HCT116 (cell line): Measurements from ENCODE around the gene TCERG1L. TPM values are rescaled to one million over a fixed set of nuclear protein-coding genes. Genes with fewer than 3 reads are reported as not detected.

Experiments
- ATAC-seq: fragments of 200-7000 bp; cut with Tn5 transposase; 2 replicates; pipeline ENCODE4 v1.9.1; 2020; ENCODE audit warnings: mild to moderate bottlenecking, moderate library complexity
- BruUV-seq: library from RNA; stranded (reverse); fragments of 400-500 nt; replicated peaks from 2 replicates; lab custom pipeline; 2021; lab: Mats Ljungman, UMichigan
- CTCF ChIA-PET: fragments of 300-600 bp; sonication (Branson Sonifier 250); formaldehyde crosslinking; loops from one replicate; lab custom pipeline; 2021; ENCODE audit warnings: antibody characterized with exemption; lab: Charles Lee
- POLR2A ChIA-PET: fragments of 300-600, 350-600 bp; sonication (Branson Sonifier 250); formaldehyde crosslinking; loops from one replicate; lab custom pipeline; 2021; ENCODE audit warnings: antibody characterized with exemption; lab: Charles Lee
- RAD21 ChIA-PET, 2 experiments: fragments of 300-600 bp; sonication (Branson Sonifier 250); formaldehyde crosslinking; loops; one replicate each; lab custom pipeline; 2023; ENCODE audit warnings: low total read pairs in 2 of 2; ENCODE audit not compliant: uncharacterized antibody in 2 of 2, unreplicated experiment in 2 of 2, low non-redundant PET in 1 of 2; lab: Charles Lee
- DNase-seq: peaks from one replicate; pipeline ENCODE4 v3.0.0-alpha.2; 2010; ENCODE audit warnings: low read depth, low spot score
- H2AFZ ChIP-seq: fragments of 200-600 bp; shearing (Covaris generic), sonication (generic); 2 replicates; pipeline ENCODE4 v1.6.1; 2017; ENCODE audit warnings: low read depth, mixed run types, mixed read lengths, antibody characterized with exemption, low read length; ENCODE audit not compliant: poor library complexity, severe bottlenecking
- H3K27ac ChIP-seq: 2 replicates; pipeline ENCODE4 v1.5.1; 2012; ENCODE audit warnings: low read depth, low read length
- H3K27me3 ChIP-seq: fragments of 200-600 bp; sonication (generic); 2 replicates; pipeline ENCODE4 v1.6.1; 2016; ENCODE audit warnings: mixed run types, low read length, mixed read lengths; ENCODE audit not compliant: insufficient read depth
- H3K36me3 ChIP-seq, 2 experiments: fragments of 200-500 bp in 1 of 2; fragments of 200-600 bp in 1 of 2; sonication (Bioruptor generic) in 1 of 2; sonication (generic) in 1 of 2; 2 replicates each; pipeline versions ENCODE4 v1.5.1 to v1.6.1; 2014 to 2016; ENCODE audit warnings: low read length in 2 of 2, inconsistent platforms in 1 of 2, mixed read lengths in 1 of 2, mixed run types in 1 of 2; ENCODE audit not compliant: insufficient read depth in 2 of 2, control insufficient read depth in 1 of 2
- H3K4me1 ChIP-seq, 2 experiments: fragments of 200-600 bp in 1 of 2; sonication (generic) in 1 of 2; 2 replicates each; pipeline versions ENCODE4 v1.5.1 to v1.6.1; 2012 to 2017; ENCODE audit warnings: low read length in 2 of 2, inconsistent platforms in 1 of 2, mild to moderate bottlenecking in 1 of 2, mixed read lengths in 1 of 2, mixed run types in 1 of 2, moderate library complexity in 1 of 2; ENCODE audit not compliant: insufficient read depth in 2 of 2, control insufficient read depth in 1 of 2
- H3K4me2 ChIP-seq: fragments of 200-600 bp; sonication (generic); 2 replicates; pipeline ENCODE4 v1.6.1; 2017; ENCODE audit warnings: mixed run types, low read length, mixed read lengths
- H3K4me3 ChIP-seq, 2 experiments: fragments of 200-600 bp in 1 of 2; sonication (generic) in 1 of 2; replicated peaks in 1 of 2; 2 replicates each; pipeline ENCODE4 v1.5.1; 2011 to 2016; ENCODE audit warnings: low read length in 2 of 2, control low read depth in 1 of 2, low read depth in 1 of 2, mild to moderate bottlenecking in 1 of 2, mixed read lengths in 1 of 2, mixed run types in 1 of 2
- H3K79me2 ChIP-seq: fragments of 200-600 bp; sonication (generic); 2 replicates; pipeline ENCODE4 v1.6.1; 2017; ENCODE audit warnings: mild to moderate bottlenecking, mixed run types, low read length, moderate library complexity, mixed read lengths; ENCODE audit not compliant: insufficient read depth
- H3K9ac ChIP-seq: fragments of 200-600 bp; sonication (generic); 2 replicates; pipeline ENCODE4 v1.6.1; 2016; ENCODE audit warnings: low read length, mixed read lengths
- H3K9me2 ChIP-seq: fragments of 200-600 bp; sonication (generic), shearing (Covaris generic); 2 replicates; pipeline ENCODE4 v1.6.1; 2017; ENCODE audit warnings: mixed run types, mild to moderate bottlenecking, moderate library complexity; ENCODE audit not compliant: insufficient read depth
- H3K9me3 ChIP-seq, 2 experiments: fragments of 200-500 bp in 1 of 2; fragments of 200-600 bp in 1 of 2; sonication (Bioruptor generic) in 1 of 2; sonication (generic) in 1 of 2; 2 replicates each; pipeline ENCODE4 v1.6.1; 2014 to 2017; ENCODE audit warnings: low read length in 2 of 2, mixed read lengths in 2 of 2, inconsistent platforms in 1 of 2, low read depth in 1 of 2, mild to moderate bottlenecking in 1 of 2, mixed run types in 1 of 2, moderate library complexity in 1 of 2; ENCODE audit not compliant: control insufficient read depth in 1 of 2, insufficient read depth in 1 of 2
- H4K20me1 ChIP-seq: fragments of 200-600 bp; sonication (generic), shearing (Covaris generic); 2 replicates; pipeline ENCODE4 v1.6.1; 2017; ENCODE audit warnings: mixed run types, mild to moderate bottlenecking, moderate library complexity; ENCODE audit not compliant: insufficient read depth
- CBX3 ChIP-seq: IDR thresholded peaks from 2 replicates; pipeline ENCODE4 v1.6.1; 2012; ENCODE audit warnings: low read depth
- EGR1 ChIP-seq: IDR thresholded peaks from 2 replicates; pipeline ENCODE4 v1.6.1; 2012; ENCODE audit warnings: low read depth
- ELF1 ChIP-seq: IDR thresholded peaks from 2 replicates; pipeline ENCODE4 v1.6.1; 2012; ENCODE audit warnings: low read depth, borderline replicate concordance
- EZH2phosphoT487 ChIP-seq: fragments of 200-600 bp; IDR thresholded peaks from 2 replicates; pipeline ENCODE4 v1.6.1; 2018; ENCODE audit warnings: antibody characterized with exemption, borderline replicate concordance
- JUND ChIP-seq: IDR thresholded peaks from 2 replicates; pipeline ENCODE4 v1.6.1; 2012
- RAD21 ChIP-seq: IDR thresholded peaks from 2 replicates; pipeline ENCODE4 v1.6.1; 2012; ENCODE audit warnings: low read depth, mild to moderate bottlenecking
- TCF7L2 ChIP-seq: IDR thresholded peaks from 2 replicates; pipeline ENCODE4 v1.7.0; 2011; ENCODE audit warnings: borderline replicate concordance, inconsistent platforms; ENCODE audit not compliant: insufficient read depth, insufficient read length; ENCODE audit errors: extremely low read depth
- ZFX ChIP-seq: fragments of 450-650 bp; IDR thresholded peaks from 2 replicates; pipeline ENCODE4 v1.6.1; 2017
- intact Hi-C: fragments of 100-400 bp; cut with micrococcal nuclease; formaldehyde crosslinking; loops from 2 replicates; pipeline ENCODE4 v1.10.0; 2022
- total RNA-seq: library from RNA; stranded (reverse); gene quantifications from one replicate; pipeline ENCODE4 v1.2.1, GENCODE V29; 2021; ENCODE audit not compliant: unreplicated experiment
- TF ChIP-seq, protein P1 (sequence below): IDR thresholded peaks from 2 replicates; pipeline ENCODE4 v1.6.1; 2012; ENCODE audit warnings: low read depth
- TF ChIP-seq, protein P2 (sequence below), 3 experiments: fragments of 200-600 bp in 1 of 3; sonication (generic) in 1 of 3; IDR thresholded peaks in 2 of 3; conservative IDR thresholded peaks in 1 of 3; 2 replicates each; pipeline ENCODE4 v1.5.1; 2012 to 2017; ENCODE audit warnings: low read depth in 2 of 3, low read length in 2 of 3, antibody characterized with exemption in 1 of 3, borderline replicate concordance in 1 of 3, control low read depth in 1 of 3, mild to moderate bottlenecking in 1 of 3, mixed read lengths in 1 of 3, mixed run types in 1 of 3, moderate library complexity in 1 of 3; ENCODE audit not compliant: insufficient read depth in 1 of 3
- TF ChIP-seq, protein P3 (sequence below): IDR thresholded peaks from 2 replicates; pipeline ENCODE4 v1.6.1; 2011; ENCODE audit warnings: mild to moderate bottlenecking, low read length, moderate library complexity; ENCODE audit not compliant: insufficient replicate concordance; ENCODE audit errors: extremely low read depth
- TF ChIP-seq, protein P4 (sequence below): IDR thresholded peaks from 2 replicates; pipeline ENCODE4 v1.6.1; 2012

TCERG1L gene
- total RNA-seq, 1 experiment from 2014 or later = not detected

DNA sequence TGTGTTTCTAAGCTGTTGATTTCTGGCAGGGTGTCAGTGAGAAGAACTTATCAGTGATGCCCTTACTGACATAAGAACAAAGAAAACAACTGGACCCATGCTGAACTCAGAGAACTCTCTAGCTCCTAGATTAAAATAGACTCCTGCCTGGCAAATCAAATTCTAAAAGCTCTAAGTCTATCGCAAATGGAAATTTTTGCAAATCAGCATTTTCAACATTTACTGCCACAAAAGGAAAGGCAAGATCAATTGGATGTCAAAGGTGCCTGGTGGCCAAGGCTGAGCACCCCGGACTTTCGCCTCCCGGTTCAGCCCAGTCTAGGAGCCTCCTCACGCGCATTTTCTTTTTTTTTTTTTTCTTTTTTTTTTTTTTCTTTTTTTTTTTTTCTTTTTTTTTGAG lies 251.6 kb downstream of the TCERG1L start:
- no peak overlapping the region for H3K9ac ChIP-seq
- ATAC-seq = no peak
- H3K4me3 ChIP-seq = no peak overlapping the region
- no peak overlapping the region for H2AFZ ChIP-seq
- H3K4me1 ChIP-seq = no peaks in the 10 kb centered on the region
- POLR2A ChIA-PET = no interaction called here
- no peaks in the 10 kb centered on the region for H3K9me2 ChIP-seq
- BruUV-seq = no TSS peak
- no peaks in the 10 kb centered on the region for H3K36me3 ChIP-seq
- CTCF ChIA-PET = no interaction called here
- H3K27ac ChIP-seq = no peak overlapping the region
- no peak for DNase-seq
- no peaks in the 10 kb centered on the region for H3K27me3 ChIP-seq
- TF ChIP-seq, protein P1, sequence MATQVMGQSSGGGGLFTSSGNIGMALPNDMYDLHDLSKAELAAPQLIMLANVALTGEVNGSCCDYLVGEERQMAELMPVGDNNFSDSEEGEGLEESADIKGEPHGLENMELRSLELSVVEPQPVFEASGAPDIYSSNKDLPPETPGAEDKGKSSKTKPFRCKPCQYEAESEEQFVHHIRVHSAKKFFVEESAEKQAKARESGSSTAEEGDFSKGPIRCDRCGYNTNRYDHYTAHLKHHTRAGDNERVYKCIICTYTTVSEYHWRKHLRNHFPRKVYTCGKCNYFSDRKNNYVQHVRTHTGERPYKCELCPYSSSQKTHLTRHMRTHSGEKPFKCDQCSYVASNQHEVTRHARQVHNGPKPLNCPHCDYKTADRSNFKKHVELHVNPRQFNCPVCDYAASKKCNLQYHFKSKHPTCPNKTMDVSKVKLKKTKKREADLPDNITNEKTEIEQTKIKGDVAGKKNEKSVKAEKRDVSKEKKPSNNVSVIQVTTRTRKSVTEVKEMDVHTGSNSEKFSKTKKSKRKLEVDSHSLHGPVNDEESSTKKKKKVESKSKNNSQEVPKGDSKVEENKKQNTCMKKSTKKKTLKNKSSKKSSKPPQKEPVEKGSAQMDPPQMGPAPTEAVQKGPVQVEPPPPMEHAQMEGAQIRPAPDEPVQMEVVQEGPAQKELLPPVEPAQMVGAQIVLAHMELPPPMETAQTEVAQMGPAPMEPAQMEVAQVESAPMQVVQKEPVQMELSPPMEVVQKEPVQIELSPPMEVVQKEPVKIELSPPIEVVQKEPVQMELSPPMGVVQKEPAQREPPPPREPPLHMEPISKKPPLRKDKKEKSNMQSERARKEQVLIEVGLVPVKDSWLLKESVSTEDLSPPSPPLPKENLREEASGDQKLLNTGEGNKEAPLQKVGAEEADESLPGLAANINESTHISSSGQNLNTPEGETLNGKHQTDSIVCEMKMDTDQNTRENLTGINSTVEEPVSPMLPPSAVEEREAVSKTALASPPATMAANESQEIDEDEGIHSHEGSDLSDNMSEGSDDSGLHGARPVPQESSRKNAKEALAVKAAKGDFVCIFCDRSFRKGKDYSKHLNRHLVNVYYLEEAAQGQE = no peak
- TF ChIP-seq TCF7L2 (no peak), RAD21 (no peak), JUND (no peak), EZH2phosphoT487 (no peak), ELF1 (no peak), ZFX (no peak)
- RAD21 ChIA-PET = no interaction called here
- no peaks in the 10 kb centered on the region for H3K9me3 ChIP-seq
- intact Hi-C loops = no loop called here
- H3K79me2 ChIP-seq = no peaks in the 10 kb centered on the region
- H4K20me1 ChIP-seq = no peaks in the 10 kb centered on the region
- no peak overlapping the region for H3K4me2 ChIP-seq

DNA sequence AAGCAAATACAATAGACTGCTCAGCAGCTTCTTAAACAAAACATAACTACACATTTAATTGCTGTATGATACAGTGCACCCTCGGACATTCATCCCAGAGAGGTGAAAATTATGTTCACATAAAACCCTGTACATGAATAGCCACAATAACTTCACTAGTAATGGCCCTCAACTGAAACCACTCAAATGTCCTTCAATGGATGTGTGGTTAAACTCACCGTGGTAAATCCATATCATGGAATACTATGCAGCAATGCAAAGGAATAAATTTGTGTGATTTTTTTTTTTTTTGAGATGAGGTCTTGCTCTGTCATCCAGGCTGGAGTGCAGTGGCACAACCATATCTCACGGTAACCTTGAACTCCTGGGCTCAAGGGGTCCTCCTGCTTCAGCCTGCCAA lies 252.7 kb downstream of the TCERG1L start:
- ATAC-seq (no peak), DNase-seq (no peak)
- ChIA-PET RAD21 (no interaction called here), POLR2A (no interaction called here), CTCF (no interaction called here)
- no peak for TF ChIP-seq JUND
- TF ChIP-seq, protein P2, sequence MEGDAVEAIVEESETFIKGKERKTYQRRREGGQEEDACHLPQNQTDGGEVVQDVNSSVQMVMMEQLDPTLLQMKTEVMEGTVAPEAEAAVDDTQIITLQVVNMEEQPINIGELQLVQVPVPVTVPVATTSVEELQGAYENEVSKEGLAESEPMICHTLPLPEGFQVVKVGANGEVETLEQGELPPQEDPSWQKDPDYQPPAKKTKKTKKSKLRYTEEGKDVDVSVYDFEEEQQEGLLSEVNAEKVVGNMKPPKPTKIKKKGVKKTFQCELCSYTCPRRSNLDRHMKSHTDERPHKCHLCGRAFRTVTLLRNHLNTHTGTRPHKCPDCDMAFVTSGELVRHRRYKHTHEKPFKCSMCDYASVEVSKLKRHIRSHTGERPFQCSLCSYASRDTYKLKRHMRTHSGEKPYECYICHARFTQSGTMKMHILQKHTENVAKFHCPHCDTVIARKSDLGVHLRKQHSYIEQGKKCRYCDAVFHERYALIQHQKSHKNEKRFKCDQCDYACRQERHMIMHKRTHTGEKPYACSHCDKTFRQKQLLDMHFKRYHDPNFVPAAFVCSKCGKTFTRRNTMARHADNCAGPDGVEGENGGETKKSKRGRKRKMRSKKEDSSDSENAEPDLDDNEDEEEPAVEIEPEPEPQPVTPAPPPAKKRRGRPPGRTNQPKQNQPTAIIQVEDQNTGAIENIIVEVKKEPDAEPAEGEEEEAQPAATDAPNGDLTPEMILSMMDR (IDR thresholded peaks at IDR 0.05 in 2 of 3, conservative IDR thresholded peaks at IDR 0.05 in 1 of 3; ENCODE audit: borderline replicate concordance in 1 of 3, insufficient read depth in 1 of 3, low read depth in 2 of 3, low read length in 2 of 3) = no peak
- no peak for TF ChIP-seq TCF7L2
- TF ChIP-seq, protein P3, sequence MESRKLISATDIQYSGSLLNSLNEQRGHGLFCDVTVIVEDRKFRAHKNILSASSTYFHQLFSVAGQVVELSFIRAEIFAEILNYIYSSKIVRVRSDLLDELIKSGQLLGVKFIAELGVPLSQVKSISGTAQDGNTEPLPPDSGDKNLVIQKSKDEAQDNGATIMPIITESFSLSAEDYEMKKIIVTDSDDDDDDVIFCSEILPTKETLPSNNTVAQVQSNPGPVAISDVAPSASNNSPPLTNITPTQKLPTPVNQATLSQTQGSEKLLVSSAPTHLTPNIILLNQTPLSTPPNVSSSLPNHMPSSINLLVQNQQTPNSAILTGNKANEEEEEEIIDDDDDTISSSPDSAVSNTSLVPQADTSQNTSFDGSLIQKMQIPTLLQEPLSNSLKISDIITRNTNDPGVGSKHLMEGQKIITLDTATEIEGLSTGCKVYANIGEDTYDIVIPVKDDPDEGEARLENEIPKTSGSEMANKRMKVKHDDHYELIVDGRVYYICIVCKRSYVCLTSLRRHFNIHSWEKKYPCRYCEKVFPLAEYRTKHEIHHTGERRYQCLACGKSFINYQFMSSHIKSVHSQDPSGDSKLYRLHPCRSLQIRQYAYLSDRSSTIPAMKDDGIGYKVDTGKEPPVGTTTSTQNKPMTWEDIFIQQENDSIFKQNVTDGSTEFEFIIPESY = no peak
- TF ChIP-seq, protein P4, sequence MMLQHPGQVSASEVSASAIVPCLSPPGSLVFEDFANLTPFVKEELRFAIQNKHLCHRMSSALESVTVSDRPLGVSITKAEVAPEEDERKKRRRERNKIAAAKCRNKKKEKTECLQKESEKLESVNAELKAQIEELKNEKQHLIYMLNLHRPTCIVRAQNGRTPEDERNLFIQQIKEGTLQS = no peak
- no peak for TF ChIP-seq ZFX
- TF ChIP-seq CBX3 = no peak
- TF ChIP-seq EGR1 = no peak
- Histone ChIP-seq H3K9ac (no peak overlapping the region), H3K36me3 (no peaks in the 10 kb centered on the region), H2AFZ (no peak overlapping the region), H3K79me2 (no peaks in the 10 kb centered on the region), H4K20me1 (no peaks in the 10 kb centered on the region), H3K4me1 (no peaks in the 10 kb centered on the region), H3K27ac (no peak overlapping the region), H3K9me3 (no peaks in the 10 kb centered on the region), H3K9me2 (no peaks in the 10 kb centered on the region), H3K4me2 (no peak overlapping the region), H3K27me3 (no peaks in the 10 kb centered on the region), H3K4me3 (no peak overlapping the region)
- intact Hi-C loops = no loop called here
- no TSS peak for BruUV-seq
